HG03439 (cell line): ENCODE results near the gene BRAT1.

Source experiments
- ATAC-seq: cut with Tn5 transposase; IDR thresholded peaks from one replicate; pipeline ENCODE4 v1.9.1; 2021; ENCODE audit warnings: mild to moderate bottlenecking, moderate library complexity; ENCODE audit not compliant: unreplicated experiment

The BRAT1 gene

GRCh38 chr7:2585446-2585845 lies 30.1 kb upstream of the BRAT1 start:
- ATAC-seq, result no peak

- no peak for ATAC-seq
These were observed 28.7 kb upstream of the BRAT1 start for GRCh38 chr7:2583798-2584580.

- no peak for ATAC-seq
These were observed 26.8 kb upstream of the BRAT1 start for GRCh38 chr7:2582006-2582735.

DNA sequence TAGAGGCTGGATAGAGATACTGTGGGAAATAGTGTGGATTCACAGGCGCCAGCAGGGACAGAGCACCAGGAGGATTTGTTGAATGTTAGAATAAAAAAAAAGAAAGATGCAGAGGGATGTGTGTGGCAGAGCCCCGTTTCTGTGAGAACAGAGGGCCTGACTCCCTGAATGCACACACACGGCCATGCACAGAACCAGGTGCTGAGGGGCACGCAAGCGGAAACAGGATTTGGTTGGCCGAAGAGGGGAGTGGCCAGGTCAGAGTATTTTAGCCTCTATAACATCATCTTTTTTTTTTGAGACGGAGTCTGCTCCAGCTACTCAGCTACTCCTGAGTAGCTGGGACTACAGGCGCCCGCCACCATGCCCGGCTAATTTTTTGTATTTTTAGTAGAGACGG lies 25.3 kb upstream of the BRAT1 start:
- ATAC-seq, result no peak

DNA sequence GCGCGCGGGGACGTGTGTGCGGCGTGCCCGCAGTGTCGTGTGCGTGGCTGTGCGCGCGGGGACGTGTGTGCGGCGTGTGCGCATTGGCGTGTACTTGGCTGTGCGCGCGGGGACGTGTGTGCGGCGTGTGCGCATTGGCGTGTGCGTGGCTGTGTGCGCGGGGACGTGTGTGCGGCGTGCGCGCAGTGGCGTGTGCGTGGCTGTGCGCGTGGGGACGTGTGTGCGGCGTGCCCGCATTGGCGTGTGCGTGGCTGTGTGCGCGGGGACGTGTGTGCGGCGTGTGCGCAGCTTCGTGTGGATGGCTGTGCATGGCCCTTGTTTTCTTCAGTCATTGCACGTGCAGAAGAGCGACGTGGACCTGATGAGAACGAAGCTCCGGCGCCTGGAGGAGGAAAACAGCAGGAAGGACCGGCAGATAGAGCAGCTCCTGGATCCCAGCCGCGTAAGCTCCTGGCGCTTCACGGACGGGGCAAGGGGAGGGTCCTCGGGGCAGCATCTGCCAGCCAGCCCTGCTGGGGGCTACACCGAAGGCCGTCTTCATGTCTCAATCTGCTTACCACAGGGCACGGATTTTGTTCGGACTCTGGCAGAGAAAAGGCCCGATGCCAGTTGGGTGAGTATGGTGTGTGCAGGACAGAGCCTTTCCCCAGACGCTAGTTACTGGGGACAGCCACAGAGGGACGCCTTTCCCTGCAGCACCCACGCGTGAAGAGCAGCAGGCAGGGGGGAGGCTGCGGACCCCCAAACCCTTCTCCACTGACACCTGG lies 22.8 kb upstream of the BRAT1 start:
- no peak for ATAC-seq

DNA sequence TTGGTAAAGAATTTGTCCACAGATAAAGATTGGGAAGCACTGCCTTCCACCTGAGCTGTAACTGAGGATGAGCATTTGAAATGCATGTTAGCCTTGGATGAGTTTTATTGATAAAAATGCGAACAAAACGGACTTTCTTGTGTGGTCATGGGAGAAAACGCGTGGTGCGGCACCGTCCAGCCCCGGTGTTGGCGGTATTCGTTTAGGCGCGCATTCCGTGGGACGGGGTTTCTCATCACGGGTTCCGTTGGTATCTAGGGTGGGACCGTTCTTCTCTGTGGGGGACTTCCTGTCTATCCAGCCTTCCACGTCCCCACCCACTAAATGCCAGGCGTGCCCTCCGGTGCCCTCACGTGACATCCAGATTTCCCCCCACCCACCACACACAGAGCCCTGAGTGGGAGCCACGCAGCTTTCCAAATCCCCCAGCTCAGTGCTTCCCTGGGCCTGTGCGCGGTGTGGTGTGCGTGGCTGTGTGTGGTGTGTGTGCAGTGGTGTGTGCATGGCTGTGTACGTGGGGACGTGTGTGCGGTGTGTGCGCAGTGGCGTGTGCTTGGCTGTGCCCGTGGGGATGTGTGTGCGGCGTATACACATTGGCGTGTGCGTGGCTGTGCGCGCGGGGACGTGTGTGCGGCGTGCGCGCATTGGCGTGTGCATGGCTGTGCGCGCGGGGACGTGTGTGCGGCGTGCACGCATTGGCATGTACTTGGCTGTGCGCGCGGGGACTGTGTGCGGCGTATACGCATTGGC lies 21.6 kb upstream of the BRAT1 start:
- ATAC-seq, result no peak

- ATAC-seq, result no peak
These were observed 20.5 kb upstream of the BRAT1 start for GRCh38 chr7:2575733-2576340.

DNA sequence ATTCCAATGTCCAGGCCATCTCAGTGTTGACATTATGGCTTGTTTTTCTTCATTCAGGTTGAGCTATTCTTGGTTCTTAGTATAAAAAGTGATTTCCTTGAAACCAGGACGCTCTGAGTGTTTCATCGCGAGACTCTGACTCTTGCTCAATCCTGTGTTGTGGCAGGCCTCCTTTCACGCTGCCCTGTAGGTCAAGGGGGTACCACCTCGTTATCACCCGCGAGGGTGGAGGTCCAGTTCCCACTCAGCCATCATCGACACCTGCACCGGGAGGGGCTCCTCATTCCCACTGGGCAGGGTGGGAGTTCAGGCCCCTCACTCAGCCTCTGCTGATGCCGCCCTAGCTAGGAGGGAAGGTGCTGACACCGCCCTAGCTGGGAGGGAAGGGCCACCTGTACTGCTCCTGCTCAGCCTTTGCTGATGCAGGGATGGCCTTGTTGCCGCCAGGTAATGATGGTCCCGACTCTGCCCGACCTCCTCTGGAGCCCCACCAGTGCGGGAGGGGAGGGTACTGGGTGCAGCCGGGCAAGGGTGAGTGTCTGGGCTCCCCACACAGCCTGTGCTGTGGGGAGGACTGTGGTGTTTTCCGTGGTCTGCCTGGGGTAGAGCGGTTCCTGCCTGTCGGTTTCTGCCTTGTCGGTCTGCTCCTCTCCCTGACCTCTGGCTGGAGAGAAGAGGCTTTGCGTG lies 19.9 kb upstream of the BRAT1 start:
- ATAC-seq, result no peak

DNA sequence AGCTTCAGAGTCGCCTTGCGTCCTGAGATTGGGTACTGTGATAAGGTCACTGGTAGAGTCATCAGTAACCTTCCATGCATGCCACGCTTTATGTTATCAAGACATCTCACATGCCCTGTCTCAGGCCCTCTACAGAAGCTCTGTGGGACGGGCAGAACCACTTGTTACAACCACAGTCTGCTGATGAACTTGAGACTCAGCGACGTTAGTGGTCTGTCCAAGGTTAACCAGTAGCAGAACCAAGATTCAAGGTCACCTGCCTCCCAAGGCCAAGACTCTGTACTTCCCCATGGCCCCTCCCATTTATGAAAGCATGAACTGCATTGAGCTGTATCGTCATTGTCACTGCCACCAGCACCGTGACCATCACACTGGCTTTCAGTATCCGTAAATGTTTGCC lies 18.4 kb upstream of the BRAT1 start:
- no peak for ATAC-seq

DNA sequence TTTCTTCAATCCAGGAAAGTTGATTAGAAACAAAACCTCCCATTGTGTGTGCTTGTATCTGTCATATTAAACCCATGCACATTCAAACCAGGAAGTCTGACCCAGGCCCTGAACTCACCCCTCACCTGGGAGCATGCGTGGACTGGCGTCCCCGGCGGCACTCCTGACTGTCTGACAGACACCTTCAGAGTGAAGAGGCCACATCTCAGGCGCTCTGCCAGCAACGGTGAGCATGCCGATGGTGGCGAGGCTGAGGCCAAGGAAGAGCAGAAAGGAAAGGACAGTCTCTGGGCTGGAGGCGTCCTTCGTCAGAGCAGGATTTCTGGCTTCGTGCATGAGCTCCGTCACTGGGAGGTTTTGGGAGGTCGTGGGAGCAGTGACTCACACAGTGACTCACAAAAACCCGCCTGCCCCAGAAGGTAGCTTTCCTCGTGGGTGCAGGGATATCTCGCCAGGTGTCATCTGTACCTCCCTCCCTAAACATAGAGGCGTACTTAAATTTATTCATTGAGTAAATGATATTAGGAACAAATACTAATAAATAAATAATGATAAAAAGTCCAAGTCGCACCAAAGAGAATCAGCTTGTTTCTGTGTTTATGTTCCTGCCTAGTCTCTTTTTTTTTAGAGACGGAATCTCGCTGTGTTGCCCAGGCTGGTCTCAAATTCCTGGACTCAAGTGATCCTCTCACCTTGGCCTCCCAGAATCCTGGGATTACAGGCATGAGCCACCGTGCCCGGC lies 16.9 kb upstream of the BRAT1 start:
- no peak for ATAC-seq

DNA sequence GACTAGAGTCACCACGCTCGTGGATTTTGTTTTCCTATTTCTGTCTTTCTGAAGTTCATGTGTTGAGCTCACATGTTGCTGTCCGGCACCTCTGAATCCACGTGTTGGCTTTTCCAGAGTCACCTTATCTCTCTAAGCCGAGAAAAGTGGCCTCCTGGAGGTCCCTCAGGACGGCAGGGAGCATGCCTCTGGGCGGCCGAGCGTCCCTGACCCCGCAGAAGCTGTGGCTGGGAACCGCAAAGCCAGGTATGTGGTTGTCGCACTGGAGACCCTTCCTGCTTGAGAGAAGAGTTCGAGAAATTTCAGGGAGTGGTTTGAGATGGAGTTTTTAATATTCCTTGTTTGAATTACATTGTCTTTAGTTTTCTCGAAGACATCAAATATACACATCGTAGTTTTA lies 16.1 kb upstream of the BRAT1 start:
- ATAC-seq, result no peak

GRCh38 chr7:2570021-2570420 lies 14.7 kb upstream of the BRAT1 start:
- no peak for ATAC-seq

GRCh38 chr7:2569421-2569820 lies 14.1 kb upstream of the BRAT1 start:
- no peak for ATAC-seq

- ATAC-seq, result no peak
These were observed 13.3 kb upstream of the BRAT1 start for GRCh38 chr7:2568521-2569223.

DNA sequence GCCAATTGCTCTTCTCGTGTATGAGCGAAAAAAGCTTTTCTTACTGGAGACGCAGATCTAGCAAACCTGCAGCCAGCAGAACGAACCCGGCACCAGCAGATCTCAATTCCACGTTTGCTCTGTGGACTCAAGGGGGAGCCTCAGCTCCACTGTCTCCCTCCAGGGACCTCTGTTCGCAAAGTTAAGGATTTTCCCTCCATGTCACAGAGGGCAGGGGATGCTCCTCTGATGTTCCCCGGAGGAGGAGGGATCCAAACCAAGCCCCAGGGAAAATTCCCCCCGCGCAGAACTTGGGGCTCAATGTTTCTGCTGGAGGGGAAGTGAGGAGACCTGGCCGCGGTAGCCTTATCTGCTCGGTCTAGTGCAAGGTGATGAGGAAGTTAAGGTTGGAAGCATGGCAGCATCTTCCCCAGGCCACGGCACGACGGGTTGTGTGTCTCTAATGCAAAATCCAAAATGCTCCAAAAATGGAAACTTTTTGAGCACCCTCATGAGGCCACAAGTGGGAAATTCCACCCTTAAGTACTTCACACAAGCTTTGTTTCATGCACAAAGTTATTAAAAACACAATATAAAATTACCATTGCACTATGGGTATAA lies 12.5 kb upstream of the BRAT1 start:
- ATAC-seq, result no peak

DNA sequence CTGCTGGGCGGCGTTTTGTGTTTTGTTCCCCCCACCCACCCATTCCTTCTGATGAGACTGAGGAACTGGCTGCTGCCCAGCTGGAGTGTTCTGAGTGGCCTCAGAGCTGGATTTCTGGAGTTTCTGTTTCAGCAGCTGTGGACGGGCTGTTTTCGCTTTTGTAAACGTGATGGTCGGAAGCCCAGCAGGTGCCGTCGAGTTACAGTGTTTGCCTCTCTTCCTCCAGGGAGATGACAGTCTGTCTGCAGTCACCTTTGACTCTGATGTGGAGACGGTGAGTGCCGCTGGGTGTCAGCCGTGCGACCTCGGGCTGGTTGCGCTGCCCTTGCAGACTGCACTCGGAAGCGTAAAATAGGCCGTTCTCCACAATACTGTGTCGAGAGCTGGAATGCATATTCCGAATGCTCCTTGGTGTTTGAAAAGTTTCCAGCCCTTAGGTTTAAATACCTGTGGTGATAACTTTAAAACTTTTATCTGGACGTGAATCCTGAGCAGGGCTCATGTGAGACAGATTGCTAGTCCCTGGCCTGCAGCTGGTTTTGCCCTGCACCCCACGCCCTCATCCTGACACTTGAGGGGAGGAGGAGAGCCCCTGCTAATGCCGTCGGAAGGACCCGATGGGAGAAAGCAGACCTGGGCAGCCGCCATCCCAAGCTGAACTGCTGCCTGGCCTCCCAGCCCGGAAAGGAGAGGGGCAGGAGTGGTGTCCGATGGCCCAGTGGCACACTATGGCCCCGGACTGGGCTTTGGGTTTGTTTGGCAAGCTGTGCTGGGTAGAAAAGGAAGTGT lies 11.8 kb upstream of the BRAT1 start:
- ATAC-seq, result peak; percentile 87

DNA sequence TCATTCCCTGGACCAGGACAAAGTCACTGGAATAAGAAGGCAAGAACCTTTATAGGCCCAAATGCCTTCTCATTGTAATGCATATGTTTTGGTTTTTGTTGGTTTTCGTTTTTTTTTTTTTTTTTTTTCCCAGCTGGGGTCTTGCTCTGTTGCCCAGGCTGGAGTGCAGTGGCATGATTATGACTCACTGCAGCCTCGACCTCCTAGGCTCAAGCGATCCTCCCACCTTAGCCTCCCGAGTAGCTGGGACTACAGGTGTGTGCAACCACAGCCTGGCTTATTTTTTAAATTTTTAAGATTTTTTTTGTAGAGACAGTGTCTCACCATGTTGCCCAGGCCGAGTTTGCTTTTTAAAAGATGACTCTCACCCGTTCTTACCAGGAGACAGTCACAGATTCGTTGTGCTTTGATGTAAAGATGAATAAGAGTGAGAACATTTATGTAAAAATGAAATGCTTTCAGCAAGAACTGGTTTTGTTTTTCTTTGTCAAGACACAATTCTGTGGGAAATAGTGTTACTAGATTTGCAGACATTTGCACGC lies 11.1 kb upstream of the BRAT1 start:
- peak; percentile 22 for ATAC-seq
